Subcutaneous adipose tissue (tissue), 4 donors: ENCODE data around the gene PRRT2. TPM values are rescaled to one million over a fixed set of nuclear protein-coding genes. Genes with fewer than 3 reads are reported as not detected.

ENCODE experiments used
- total RNA-seq, 4 donors: library from RNA; depleted of rRNA; stranded (reverse); fragments of >200 nt; gene quantifications; one replicate each; pipeline ENCODE4 v1.1.0, GENCODE V29; 2016
- TF ChIP-seq, protein P1 (sequence below): fragments of 450-650 bp; IDR thresholded peaks from one replicate; pipeline ENCODE4 v1.5.1; 2016; ENCODE audit warnings: low read depth, mild to moderate bottlenecking, control low read depth, antibody characterized with exemption, moderate library complexity

PRRT2 gene
- total RNA-seq, 4 donors from 2014 or later, result 0.19 to 3.5 (median 2.9) TPM; not detected in 1

DNA sequence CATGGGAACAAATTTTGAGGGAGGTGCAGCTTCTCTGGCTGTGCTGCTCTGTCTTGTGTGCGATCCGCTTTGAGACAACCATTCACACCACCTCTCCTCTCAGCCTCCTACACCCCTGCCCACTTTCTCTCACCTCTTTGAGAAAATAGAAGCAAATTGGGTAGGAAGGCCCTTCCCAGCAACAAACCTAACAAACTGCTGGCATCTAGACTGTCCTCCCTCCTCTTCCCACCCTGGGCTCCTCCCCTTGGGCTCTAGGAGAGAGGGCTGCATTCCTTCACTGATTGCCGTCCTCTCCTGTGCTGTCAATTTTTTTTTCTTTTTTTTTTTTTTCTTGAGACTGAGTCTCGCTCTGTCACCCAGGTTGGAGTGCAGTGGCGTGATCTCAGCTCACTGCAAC is 37.5 kb downstream of the PRRT2 start:
- TF ChIP-seq, protein P1, sequence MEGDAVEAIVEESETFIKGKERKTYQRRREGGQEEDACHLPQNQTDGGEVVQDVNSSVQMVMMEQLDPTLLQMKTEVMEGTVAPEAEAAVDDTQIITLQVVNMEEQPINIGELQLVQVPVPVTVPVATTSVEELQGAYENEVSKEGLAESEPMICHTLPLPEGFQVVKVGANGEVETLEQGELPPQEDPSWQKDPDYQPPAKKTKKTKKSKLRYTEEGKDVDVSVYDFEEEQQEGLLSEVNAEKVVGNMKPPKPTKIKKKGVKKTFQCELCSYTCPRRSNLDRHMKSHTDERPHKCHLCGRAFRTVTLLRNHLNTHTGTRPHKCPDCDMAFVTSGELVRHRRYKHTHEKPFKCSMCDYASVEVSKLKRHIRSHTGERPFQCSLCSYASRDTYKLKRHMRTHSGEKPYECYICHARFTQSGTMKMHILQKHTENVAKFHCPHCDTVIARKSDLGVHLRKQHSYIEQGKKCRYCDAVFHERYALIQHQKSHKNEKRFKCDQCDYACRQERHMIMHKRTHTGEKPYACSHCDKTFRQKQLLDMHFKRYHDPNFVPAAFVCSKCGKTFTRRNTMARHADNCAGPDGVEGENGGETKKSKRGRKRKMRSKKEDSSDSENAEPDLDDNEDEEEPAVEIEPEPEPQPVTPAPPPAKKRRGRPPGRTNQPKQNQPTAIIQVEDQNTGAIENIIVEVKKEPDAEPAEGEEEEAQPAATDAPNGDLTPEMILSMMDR, result no peak

- TF ChIP-seq, protein P1, result no peak
Measured at GRCh38 chr16:29850998-29851397, 39.0 kb downstream of the PRRT2 start.

DNA sequence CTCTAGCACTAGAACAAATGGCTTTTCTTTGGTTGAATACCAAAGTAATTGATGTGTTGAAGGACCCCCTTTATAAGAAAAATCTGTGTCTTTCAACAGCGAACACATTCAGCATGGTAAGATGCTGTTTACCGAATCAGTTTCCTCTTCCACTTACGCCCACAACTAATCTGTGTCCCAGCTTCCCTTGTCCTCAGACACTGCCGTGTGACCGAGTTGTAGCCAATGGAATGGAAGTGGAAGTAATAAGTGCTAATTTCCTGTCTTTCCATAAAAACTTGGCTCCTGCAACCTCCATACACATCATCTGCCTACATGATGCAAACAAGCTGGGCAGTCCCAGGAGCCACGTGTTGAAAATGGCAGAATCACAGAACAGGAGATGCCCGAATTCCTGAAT is 40.7 kb downstream of the PRRT2 start:
- TF ChIP-seq, protein P1, result no peak

DNA sequence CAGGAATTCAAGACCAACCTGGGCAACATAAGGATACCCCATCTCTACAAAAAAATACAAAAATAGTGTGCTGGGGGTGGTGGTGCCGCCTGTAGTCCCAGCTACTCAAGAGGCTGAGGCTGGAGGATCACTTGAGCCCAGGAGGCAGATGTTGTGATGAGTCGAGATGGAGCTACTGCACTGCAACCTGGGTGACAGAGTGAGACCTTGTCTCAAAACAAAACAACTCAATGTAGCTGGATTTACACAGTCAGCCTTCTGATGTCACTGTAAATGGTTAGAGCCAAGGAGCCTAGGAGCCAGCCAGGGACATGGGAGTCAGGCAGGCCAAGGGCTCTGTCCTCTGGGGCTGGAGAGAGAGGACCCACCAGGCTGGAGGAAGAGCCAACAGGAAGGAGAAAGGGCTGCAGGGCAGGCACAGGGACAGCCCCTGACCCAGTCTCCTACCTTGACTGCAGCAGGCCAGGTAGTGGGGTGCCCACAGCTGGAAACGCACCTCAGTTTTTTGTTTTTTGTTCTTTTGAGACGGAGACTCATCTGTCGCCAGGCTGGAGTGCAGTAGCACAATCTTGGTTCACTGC is 42.6 kb downstream of the PRRT2 start:
- TF ChIP-seq, protein P1, result no peak

GRCh38 chr16:29857133-29857760 is 45.3 kb downstream of the PRRT2 start:
- TF ChIP-seq, protein P1, result no peak

- TF ChIP-seq, protein P1, result no peak
Measured at GRCh38 chr16:29858149-29858849, 46.3 kb downstream of the PRRT2 start.

- TF ChIP-seq, protein P1, result no peak
Measured at GRCh38 chr16:29858974-29859373, 47.0 kb downstream of the PRRT2 start.
